ENCODE results near the gene CRX. TPM values are rescaled to one million over a fixed set of nuclear protein-coding genes. Genes with fewer than 3 reads are reported as not detected.

Gene CRX
- total and polyA plus RNA-seq, 2 of the 4 experiments (the other 2 are of a cell fraction): not detected

DNA sequence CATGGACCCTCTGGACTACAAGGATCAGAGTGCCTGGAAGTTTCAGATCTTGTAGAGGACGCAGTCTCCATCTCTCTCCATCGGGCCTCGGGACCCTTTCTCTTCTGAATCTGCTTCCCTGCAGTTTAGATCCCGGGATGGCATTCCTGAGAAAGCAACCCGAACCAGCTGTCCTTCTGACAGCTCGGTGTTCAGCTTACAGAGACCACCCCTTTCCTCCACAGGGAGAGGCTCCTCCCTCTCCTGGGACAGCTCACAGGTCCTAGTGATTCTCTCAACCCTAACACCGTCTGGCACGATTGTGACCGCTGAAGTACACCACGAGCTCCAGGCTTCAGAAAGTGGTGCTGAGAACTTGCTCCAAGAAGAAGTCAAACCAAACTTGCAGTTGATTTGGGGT, 18.2 kb downstream of the CRX start:
- no peak overlapping the region for H3K4ac ChIP-seq (ENCODE audit: low read depth, low read length)
- no peak for TF ChIP-seq RAD21 (IDR thresholded peaks at IDR 0.05; ENCODE audit: low read length)
- TF ChIP-seq USF2 (IDR thresholded peaks at IDR 0.05; ENCODE audit: low read depth, low read length): no peak
- TF ChIP-seq CEBPB (IDR thresholded peaks at IDR 0.05; ENCODE audit: low read depth, low read length): no peak
- no peak for TF ChIP-seq MAFK (IDR thresholded peaks at IDR 0.05; ENCODE audit: low read depth, low read length)
- no peak for TF ChIP-seq BHLHE40 (IDR thresholded peaks at IDR 0.05; ENCODE audit: low read depth, low read length)
- TF ChIP-seq RFX5 (IDR thresholded peaks at IDR 0.05; ENCODE audit: low read depth, low read length): no peak
- TF ChIP-seq NFE2L2 (IDR thresholded peaks at IDR 0.05; ENCODE audit: low read depth, low read length): no peak
- TF ChIP-seq POLR2A (IDR thresholded peaks at IDR 0.05; ENCODE audit: low read depth, low read length): no peak
- TF ChIP-seq, protein P1, sequence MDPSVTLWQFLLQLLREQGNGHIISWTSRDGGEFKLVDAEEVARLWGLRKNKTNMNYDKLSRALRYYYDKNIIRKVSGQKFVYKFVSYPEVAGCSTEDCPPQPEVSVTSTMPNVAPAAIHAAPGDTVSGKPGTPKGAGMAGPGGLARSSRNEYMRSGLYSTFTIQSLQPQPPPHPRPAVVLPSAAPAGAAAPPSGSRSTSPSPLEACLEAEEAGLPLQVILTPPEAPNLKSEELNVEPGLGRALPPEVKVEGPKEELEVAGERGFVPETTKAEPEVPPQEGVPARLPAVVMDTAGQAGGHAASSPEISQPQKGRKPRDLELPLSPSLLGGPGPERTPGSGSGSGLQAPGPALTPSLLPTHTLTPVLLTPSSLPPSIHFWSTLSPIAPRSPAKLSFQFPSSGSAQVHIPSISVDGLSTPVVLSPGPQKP (IDR thresholded peaks at IDR 0.05; ENCODE audit: borderline replicate concordance, low read depth, low read length): no peak
- TF ChIP-seq MXI1 (IDR thresholded peaks at IDR 0.05; ENCODE audit: borderline replicate concordance, low read depth, low read length): no peak
- no peak for TF ChIP-seq CHD1 (IDR thresholded peaks at IDR 0.05; ENCODE audit: low read depth, low read length)
- no peak for TF ChIP-seq RCOR1 (IDR thresholded peaks at IDR 0.05; ENCODE audit: insufficient replicate concordance, low read length)
- TF ChIP-seq, protein P2, sequence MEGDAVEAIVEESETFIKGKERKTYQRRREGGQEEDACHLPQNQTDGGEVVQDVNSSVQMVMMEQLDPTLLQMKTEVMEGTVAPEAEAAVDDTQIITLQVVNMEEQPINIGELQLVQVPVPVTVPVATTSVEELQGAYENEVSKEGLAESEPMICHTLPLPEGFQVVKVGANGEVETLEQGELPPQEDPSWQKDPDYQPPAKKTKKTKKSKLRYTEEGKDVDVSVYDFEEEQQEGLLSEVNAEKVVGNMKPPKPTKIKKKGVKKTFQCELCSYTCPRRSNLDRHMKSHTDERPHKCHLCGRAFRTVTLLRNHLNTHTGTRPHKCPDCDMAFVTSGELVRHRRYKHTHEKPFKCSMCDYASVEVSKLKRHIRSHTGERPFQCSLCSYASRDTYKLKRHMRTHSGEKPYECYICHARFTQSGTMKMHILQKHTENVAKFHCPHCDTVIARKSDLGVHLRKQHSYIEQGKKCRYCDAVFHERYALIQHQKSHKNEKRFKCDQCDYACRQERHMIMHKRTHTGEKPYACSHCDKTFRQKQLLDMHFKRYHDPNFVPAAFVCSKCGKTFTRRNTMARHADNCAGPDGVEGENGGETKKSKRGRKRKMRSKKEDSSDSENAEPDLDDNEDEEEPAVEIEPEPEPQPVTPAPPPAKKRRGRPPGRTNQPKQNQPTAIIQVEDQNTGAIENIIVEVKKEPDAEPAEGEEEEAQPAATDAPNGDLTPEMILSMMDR (conservative IDR thresholded peaks at IDR 0.05; ENCODE audit: low read depth, low read length): no peak
- no peak for TF ChIP-seq FOS (IDR thresholded peaks at IDR 0.05; ENCODE audit: low read depth, low read length)
- no peak for TF ChIP-seq SMC3 (IDR thresholded peaks at IDR 0.05; ENCODE audit: low read depth, low read length)
- no peak for TF ChIP-seq MAZ (IDR thresholded peaks at IDR 0.05; ENCODE audit: borderline replicate concordance, low read depth, low read length)
- H2BK15ac ChIP-seq (ENCODE audit: low read depth, low read length): no peak overlapping the region
- dilution Hi-C loops (cut with HindIII; ENCODE audit: low sequenced_read_pairs, unreplicated experiment): no loop called here
- H4K91ac ChIP-seq (ENCODE audit: insufficient read depth, low read depth, low read length): no peak overlapping the region
- H3K9ac ChIP-seq (ENCODE audit: low read depth, low read length): no peak overlapping the region
- no peak overlapping the region for H3K14ac ChIP-seq (replicated peaks; ENCODE audit: low read depth, low read length)
- no peak overlapping the region for H2AFZ ChIP-seq (replicated peaks; ENCODE audit: low read length, poor library complexity)
- H3K4me1 ChIP-seq (ENCODE audit: control insufficient read depth, insufficient read depth, low read length): no peaks in the 10 kb centered on the region
- H3K9me3 ChIP-seq (ENCODE audit: control insufficient read depth, insufficient read depth, low read length): no peaks in the 10 kb centered on the region
- H3K56ac ChIP-seq (ENCODE audit: extremely low read depth, insufficient read depth, low read length): no peak overlapping the region
- H3K9me1 ChIP-seq (ENCODE audit: insufficient read depth, low read length): no peaks in the 10 kb centered on the region
- CTCF ChIA-PET: no interaction called here
- no peak overlapping the region for H2BK5ac ChIP-seq (ENCODE audit: low read depth, low read length, poor library complexity, severe bottlenecking)
- H3K36me3 ChIP-seq (ENCODE audit: control insufficient read depth, insufficient read depth, low read length): no peaks in the 10 kb centered on the region
- peaks cover 15% of the 10 kb centered on the region for H3K27me3 ChIP-seq (ENCODE audit: control insufficient read depth, insufficient read depth, low read length)
- H3K4me2 ChIP-seq (ENCODE audit: low read depth, low read length): no peak overlapping the region
- no peak for DNase-seq
- ATAC-seq (ENCODE audit: low read depth): no peak
- no peak overlapping the region for H2BK120ac ChIP-seq (ENCODE audit: low read depth, low read length)
- no peak overlapping the region for H2BK20ac ChIP-seq (ENCODE audit: low read depth, low read length)
- no peak overlapping the region for H3K27ac ChIP-seq (ENCODE audit: insufficient read depth, low read length)
- no peak overlapping the region for H4K5ac ChIP-seq (ENCODE audit: low read depth, low read length)
- H2AK5ac ChIP-seq (ENCODE audit: low read depth, low read length): no peak overlapping the region
- H3K4me3 ChIP-seq (ENCODE audit: insufficient read depth, low read depth, low read length): no peak overlapping the region
- H4K8ac ChIP-seq (ENCODE audit: low read depth in 2 of 2, low read length in 2 of 2): no peak overlapping the region
- WGBS, 2 experiments (ENCODE audit: extremely low coverage in 2 of 2, insufficient read length in 1 of 2): 7% methylated on average over 3 of the region's 10 CpGs; no CpG with 5 or more reads in 1 of the 2 experiments
- no peak overlapping the region for H2AK9ac ChIP-seq (replicated peaks; ENCODE audit: low read depth, low read length, poor library complexity)
- no peak overlapping the region for H3K18ac ChIP-seq (ENCODE audit: low read depth, low read length)
- in situ Hi-C loops (cut with MboI; ENCODE audit: low sequenced_read_pairs): no loop called here
- intact Hi-C loops (cut with micrococcal nuclease): no loop called here
- POLR2A ChIA-PET (ENCODE audit: unreplicated experiment): no interaction called here
- H3K23ac ChIP-seq (ENCODE audit: low read depth, low read length): no peak overlapping the region
- H3K79me1 ChIP-seq (ENCODE audit: low read depth in 1 of 2, low read length in 2 of 2): no peaks in the 10 kb centered on the region
- no peaks in the 10 kb centered on the region for H4K20me1 ChIP-seq (ENCODE audit: insufficient read depth, low read length)
- BruUV-seq (replicated peaks): no TSS peak
